ENCODE data around the gene PCSK4.

GRCh38 chr19:1507763-1508506 lies 17.8 kb upstream of the PCSK4 start:
- no peak for TF ChIP-seq JUN (IDR thresholded peaks at IDR 0.05)
- no peak for TF ChIP-seq SREBF2 (IDR thresholded peaks at IDR 0.05)
- no peak for TF ChIP-seq RFX5 (IDR thresholded peaks at IDR 0.05)
- no peak for TF ChIP-seq RCOR1 (IDR thresholded peaks at IDR 0.05; ENCODE audit: low read depth, low read length)
- TF ChIP-seq CTCF (IDR thresholded peaks at IDR 0.05) = no peak
- TF ChIP-seq POLR2A (IDR thresholded peaks at IDR 0.05; ENCODE audit: low read length) = peak; percentile 19; the same call in 1 of the 2 replicates
- TF ChIP-seq SMC3 (IDR thresholded peaks at IDR 0.05) = no peak
- no peak for TF ChIP-seq REST (IDR thresholded peaks at IDR 0.05)

All from A549 (cell line).